ENCODE measurements around the gene DDRGK1.

Gene DDRGK1

DNA sequence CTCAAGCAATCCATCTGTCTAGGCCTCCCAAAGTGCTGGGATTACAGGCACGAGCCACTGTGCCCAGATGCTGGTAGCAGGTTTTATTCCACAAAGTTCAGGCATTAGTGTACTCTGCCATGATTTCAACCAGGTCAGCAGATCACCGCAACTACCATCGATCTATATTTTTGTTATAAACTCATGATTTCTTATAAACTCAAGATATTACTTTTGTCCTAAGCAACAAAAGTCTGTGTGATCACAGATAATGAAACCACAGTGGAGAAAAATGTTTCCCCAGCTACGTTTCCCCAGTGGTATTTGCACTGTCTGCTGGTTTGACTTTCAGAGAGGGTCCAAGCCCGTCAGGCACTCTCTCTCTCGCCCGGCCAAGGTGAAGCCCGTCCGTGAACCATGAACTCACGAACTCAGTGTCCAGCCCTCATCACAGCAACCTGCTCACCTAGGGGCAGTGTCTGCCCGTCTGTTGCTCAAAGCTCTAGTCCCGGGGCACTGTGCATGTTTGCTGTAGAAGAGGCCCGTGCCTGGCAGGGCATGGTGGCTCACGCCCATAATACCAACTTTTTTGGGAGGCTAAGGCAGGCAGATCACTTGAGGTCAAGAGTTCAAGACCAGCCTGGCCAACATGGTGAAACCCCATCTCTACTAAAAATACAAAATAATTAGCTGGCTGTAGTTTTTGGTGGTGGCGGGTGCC lies 27.6 kb upstream of the DDRGK1 start:
- Histone ChIP-seq H3K18ac (ENCODE audit: low read length) (no peak overlapping the region), H3K36me3 (replicated peaks in 1 of 2; ENCODE audit: control insufficient read depth in 2 of 2, insufficient read depth in 2 of 2, low read length in 2 of 2) (peaks cover 0 to 2% of the 10 kb centered on the region in 2 donors), H3K4ac (ENCODE audit: low read length) (no peak overlapping the region), H3K14ac (ENCODE audit: low read length) (peak overlapping the region; percentile 14), H2BK15ac (ENCODE audit: low read length) (no peak overlapping the region), H3K9me3 (replicated peaks in 1 of 2; ENCODE audit: control insufficient read depth in 2 of 2, insufficient read depth in 1 of 2, low read depth in 1 of 2, low read length in 2 of 2) (peaks cover 2 to 4% of the 10 kb centered on the region in 2 donors), H3K4me1 (ENCODE audit: control insufficient read depth in 2 of 2, insufficient read depth in 1 of 2, low read depth in 1 of 2, low read length in 2 of 2) (peaks cover 0 to 5% of the 10 kb centered on the region in 2 donors), H3K27ac (replicated peaks; ENCODE audit: low read length) (no peak overlapping the region), H3K27me3 (ENCODE audit: control insufficient read depth in 3 of 3, insufficient read depth in 3 of 3, low read depth in 1 of 3, low read length in 3 of 3) (peaks cover 0 to 17% (median 5%) of the 10 kb centered on the region in 3 experiments), H4K8ac (ENCODE audit: low read depth, low read length) (peak overlapping the region; percentile 86), H2BK5ac (ENCODE audit: low read length) (no peak overlapping the region), H3K9ac (ENCODE audit: low read depth, low read length, poor library complexity) (no peak overlapping the region), H4K91ac (ENCODE audit: low read depth, low read length, poor library complexity) (no peak overlapping the region), H3K79me1 (ENCODE audit: low read depth, low read length) (peaks cover 5% of the 10 kb centered on the region), H3K23ac (ENCODE audit: low read depth, low read length, poor library complexity) (no peak overlapping the region), H2BK12ac (ENCODE audit: low read length) (no peak overlapping the region), H3K4me3 (ENCODE audit: low read length in 2 of 2) (no peak overlapping the region), H2AK5ac (ENCODE audit: low read depth, low read length) (no peak overlapping the region), H2BK120ac (ENCODE audit: low read depth, low read length) (no peak overlapping the region), H2AFZ (ENCODE audit: low read length) (no peak overlapping the region), H3K4me2 (ENCODE audit: insufficient read depth, low read length, poor library complexity, severe bottlenecking) (no peak overlapping the region)
- DNase-seq (ENCODE audit: low spot score), result no peak
- WGBS, 2 donors (ENCODE audit: extremely low coverage in 2 of 2, insufficient read length in 2 of 2, insufficient replicate concordance in 1 of 2), result no CpG with 5 or more reads among the region's 15 CpGs

DNA sequence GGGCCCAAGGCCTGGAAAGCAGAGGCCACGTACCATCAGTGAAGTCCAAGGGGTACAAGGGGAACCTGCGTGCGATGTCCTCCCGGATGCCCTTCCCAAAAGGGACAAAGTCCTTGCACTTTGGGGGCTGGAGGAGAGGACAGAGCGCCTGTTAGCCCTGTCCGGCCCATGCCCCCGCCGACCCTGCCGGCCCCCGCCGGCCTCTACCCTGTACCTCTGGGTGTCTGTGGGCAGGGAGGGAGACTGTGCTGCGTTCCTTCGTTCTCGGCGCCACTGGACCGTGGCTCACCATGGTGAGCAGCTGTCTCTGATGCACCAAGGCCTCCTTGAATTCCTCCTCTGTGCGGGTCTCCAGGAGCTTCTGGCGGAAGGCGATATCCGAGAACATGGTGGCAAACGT lies 26.6 kb upstream of the DDRGK1 start:
- H3K36me3 ChIP-seq (replicated peaks in 1 of 2; ENCODE audit: control insufficient read depth in 2 of 2, insufficient read depth in 2 of 2, low read length in 2 of 2), result peaks cover 0 to 3% of the 10 kb centered on the region in 2 donors
- H4K91ac ChIP-seq (ENCODE audit: low read depth, low read length, poor library complexity), result no peak overlapping the region
- H3K9ac ChIP-seq (ENCODE audit: low read depth, low read length, poor library complexity), result no peak overlapping the region
- no peak overlapping the region for H2BK120ac ChIP-seq (ENCODE audit: low read depth, low read length)
- H3K27me3 ChIP-seq (ENCODE audit: control insufficient read depth in 3 of 3, insufficient read depth in 3 of 3, low read depth in 1 of 3, low read length in 3 of 3), result peaks cover 0 to 7% (median 0%) of the 10 kb centered on the region in 3 experiments
- no CpG with 5 or more reads among the region's 21 CpGs for WGBS, 2 donors (ENCODE audit: extremely low coverage in 2 of 2, insufficient read length in 2 of 2, insufficient replicate concordance in 1 of 2)
- DNase-seq (ENCODE audit: low spot score), result no peak
- no peak overlapping the region for H2AFZ ChIP-seq (ENCODE audit: low read length)
- H2BK5ac ChIP-seq (ENCODE audit: low read length), result no peak overlapping the region
- no peak overlapping the region for H3K4ac ChIP-seq (ENCODE audit: low read length)
- no peak overlapping the region for H2AK5ac ChIP-seq (ENCODE audit: low read depth, low read length)
- no peak overlapping the region for H2BK12ac ChIP-seq (ENCODE audit: low read length)
- H3K79me1 ChIP-seq (ENCODE audit: low read depth, low read length), result peaks cover 5% of the 10 kb centered on the region
- H3K14ac ChIP-seq (ENCODE audit: low read length), result no peak overlapping the region
- H3K23ac ChIP-seq (ENCODE audit: low read depth, low read length, poor library complexity), result no peak overlapping the region
- peaks cover 0 to 5% of the 10 kb centered on the region in 2 donors for H3K4me1 ChIP-seq (ENCODE audit: control insufficient read depth in 2 of 2, insufficient read depth in 1 of 2, low read depth in 1 of 2, low read length in 2 of 2)
- peak overlapping the region in 1 of 2 donors; percentile 25 for H3K4me3 ChIP-seq (ENCODE audit: low read length in 2 of 2)
- no peak overlapping the region for H3K4me2 ChIP-seq (ENCODE audit: insufficient read depth, low read length, poor library complexity, severe bottlenecking)
- H3K9me3 ChIP-seq (replicated peaks in 1 of 2; ENCODE audit: control insufficient read depth in 2 of 2, insufficient read depth in 1 of 2, low read depth in 1 of 2, low read length in 2 of 2), result no peaks in the 10 kb centered on the region
- H2BK15ac ChIP-seq (ENCODE audit: low read length), result no peak overlapping the region
- H3K18ac ChIP-seq (ENCODE audit: low read length), result no peak overlapping the region
- no peak overlapping the region for H4K8ac ChIP-seq (ENCODE audit: low read depth, low read length)
- no peak overlapping the region for H3K27ac ChIP-seq (replicated peaks; ENCODE audit: low read length)

DNA sequence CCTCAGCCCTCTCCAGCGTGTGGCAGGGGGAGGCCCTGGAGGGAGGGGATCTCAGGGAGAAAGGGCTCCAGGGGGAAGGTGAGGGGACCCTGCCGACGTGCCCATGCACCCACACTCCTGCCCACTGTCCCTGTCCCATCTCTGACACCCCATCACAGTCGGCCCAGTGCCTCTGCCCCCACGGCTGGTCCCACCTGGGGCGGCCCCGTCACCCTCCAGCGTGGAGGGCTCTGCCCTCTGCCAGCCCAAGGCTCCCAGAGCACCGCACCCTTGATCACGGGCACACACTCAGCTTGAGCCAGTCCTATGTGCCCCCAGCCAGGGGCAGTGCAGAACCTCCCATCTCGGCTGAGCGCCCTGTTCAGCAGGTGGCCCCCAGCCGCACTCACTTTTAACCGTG lies 25.3 kb upstream of the DDRGK1 start:
- Histone ChIP-seq H3K14ac (ENCODE audit: low read length) (no peak overlapping the region), H3K27ac (replicated peaks; ENCODE audit: low read length) (no peak overlapping the region), H4K8ac (ENCODE audit: low read depth, low read length) (no peak overlapping the region), H3K4me2 (ENCODE audit: insufficient read depth, low read length, poor library complexity, severe bottlenecking) (no peak overlapping the region), H3K18ac (ENCODE audit: low read length) (peak overlapping the region; percentile 28), H3K9ac (ENCODE audit: low read depth, low read length, poor library complexity) (no peak overlapping the region), H2AK5ac (ENCODE audit: low read depth, low read length) (no peak overlapping the region), H3K27me3 (ENCODE audit: control insufficient read depth in 3 of 3, insufficient read depth in 3 of 3, low read depth in 1 of 3, low read length in 3 of 3) (no peaks in the 10 kb centered on the region), H3K23ac (ENCODE audit: low read depth, low read length, poor library complexity) (peak overlapping the region; percentile 80), H3K9me3 (replicated peaks in 1 of 2; ENCODE audit: control insufficient read depth in 2 of 2, insufficient read depth in 1 of 2, low read depth in 1 of 2, low read length in 2 of 2) (no peaks in the 10 kb centered on the region), H3K79me1 (ENCODE audit: low read depth, low read length) (peaks cover 4% of the 10 kb centered on the region), H3K4me3 (ENCODE audit: low read length in 2 of 2) (no peak overlapping the region), H3K4me1 (ENCODE audit: control insufficient read depth in 2 of 2, insufficient read depth in 1 of 2, low read depth in 1 of 2, low read length in 2 of 2) (peaks cover 0 to 1% of the 10 kb centered on the region in 2 donors), H2BK12ac (ENCODE audit: low read length) (no peak overlapping the region), H2BK120ac (ENCODE audit: low read depth, low read length) (peak overlapping the region; percentile 61), H3K4ac (ENCODE audit: low read length) (peak overlapping the region; percentile 23), H4K91ac (ENCODE audit: low read depth, low read length, poor library complexity) (no peak overlapping the region), H2BK5ac (ENCODE audit: low read length) (no peak overlapping the region), H2AFZ (ENCODE audit: low read length) (no peak overlapping the region), H2BK15ac (ENCODE audit: low read length) (no peak overlapping the region), H3K36me3 (replicated peaks in 1 of 2; ENCODE audit: control insufficient read depth in 2 of 2, insufficient read depth in 2 of 2, low read length in 2 of 2) (peaks cover 2 to 3% of the 10 kb centered on the region in 2 donors)
- no peak for DNase-seq (ENCODE audit: low spot score)
- no CpG with 5 or more reads among the region's 14 CpGs for WGBS, 2 donors (ENCODE audit: extremely low coverage in 2 of 2, insufficient read length in 2 of 2, insufficient replicate concordance in 1 of 2)

DNA sequence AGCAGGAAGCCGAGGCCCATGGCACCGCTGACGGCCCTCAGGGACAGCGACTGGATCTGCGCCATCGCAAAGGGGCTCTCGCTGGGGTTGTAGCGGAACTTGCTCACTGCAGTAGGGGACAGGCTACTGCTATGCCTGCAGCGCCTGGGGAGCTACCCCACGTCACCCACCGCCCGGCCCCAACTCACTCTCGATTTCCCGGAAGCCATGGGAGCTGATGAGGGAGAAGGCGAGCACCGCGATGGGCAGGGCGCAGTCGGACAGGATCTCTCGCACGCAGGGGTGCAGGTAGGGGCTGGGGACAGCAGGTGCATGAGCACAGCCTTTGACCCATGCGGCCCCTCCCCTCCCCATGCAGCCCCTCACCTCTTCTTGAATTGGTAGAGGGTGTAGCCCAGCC lies 24.7 kb upstream of the DDRGK1 start:
- Histone ChIP-seq H3K27ac (replicated peaks; ENCODE audit: low read length) (no peak overlapping the region), H4K8ac (ENCODE audit: low read depth, low read length) (no peak overlapping the region), H3K18ac (ENCODE audit: low read length) (no peak overlapping the region), H2BK5ac (ENCODE audit: low read length) (no peak overlapping the region), H3K4me3 (ENCODE audit: low read length in 2 of 2) (no peak overlapping the region), H2AK5ac (ENCODE audit: low read depth, low read length) (peak overlapping the region; percentile 21), H3K27me3 (ENCODE audit: control insufficient read depth in 3 of 3, insufficient read depth in 3 of 3, low read depth in 1 of 3, low read length in 3 of 3) (no peaks in the 10 kb centered on the region), H3K4me1 (ENCODE audit: control insufficient read depth in 2 of 2, insufficient read depth in 1 of 2, low read depth in 1 of 2, low read length in 2 of 2) (no peaks in the 10 kb centered on the region), H3K23ac (ENCODE audit: low read depth, low read length, poor library complexity) (peak overlapping the region; percentile 55), H4K91ac (ENCODE audit: low read depth, low read length, poor library complexity) (no peak overlapping the region), H3K9me3 (replicated peaks in 1 of 2; ENCODE audit: control insufficient read depth in 2 of 2, insufficient read depth in 1 of 2, low read depth in 1 of 2, low read length in 2 of 2) (no peaks in the 10 kb centered on the region), H3K79me1 (ENCODE audit: low read depth, low read length) (peaks cover 4% of the 10 kb centered on the region), H2AFZ (ENCODE audit: low read length) (no peak overlapping the region), H2BK12ac (ENCODE audit: low read length) (no peak overlapping the region), H2BK120ac (ENCODE audit: low read depth, low read length) (no peak overlapping the region), H3K14ac (ENCODE audit: low read length) (peak overlapping the region; percentile 38), H2BK15ac (ENCODE audit: low read length) (no peak overlapping the region), H3K4me2 (ENCODE audit: insufficient read depth, low read length, poor library complexity, severe bottlenecking) (no peak overlapping the region), H3K36me3 (replicated peaks in 1 of 2; ENCODE audit: control insufficient read depth in 2 of 2, insufficient read depth in 2 of 2, low read length in 2 of 2) (peaks cover 3 to 4% of the 10 kb centered on the region in 2 donors), H3K4ac (ENCODE audit: low read length) (no peak overlapping the region), H3K9ac (ENCODE audit: low read depth, low read length, poor library complexity) (no peak overlapping the region)
- WGBS, 2 donors (ENCODE audit: extremely low coverage in 2 of 2, insufficient read length in 2 of 2, insufficient replicate concordance in 1 of 2), result no CpG with 5 or more reads among the region's 22 CpGs
- DNase-seq (ENCODE audit: low spot score), result no peak
